UCSD-AML1 (cell line): ENCODE measurements around the gene FNDC3A.

Source experiments
- DNase-seq: peaks from one replicate; lab custom pipeline; 2025; ENCODE audit not compliant: unreplicated experiment; lab: John Stamatoyannopoulos, UW

The FNDC3A gene

DNA sequence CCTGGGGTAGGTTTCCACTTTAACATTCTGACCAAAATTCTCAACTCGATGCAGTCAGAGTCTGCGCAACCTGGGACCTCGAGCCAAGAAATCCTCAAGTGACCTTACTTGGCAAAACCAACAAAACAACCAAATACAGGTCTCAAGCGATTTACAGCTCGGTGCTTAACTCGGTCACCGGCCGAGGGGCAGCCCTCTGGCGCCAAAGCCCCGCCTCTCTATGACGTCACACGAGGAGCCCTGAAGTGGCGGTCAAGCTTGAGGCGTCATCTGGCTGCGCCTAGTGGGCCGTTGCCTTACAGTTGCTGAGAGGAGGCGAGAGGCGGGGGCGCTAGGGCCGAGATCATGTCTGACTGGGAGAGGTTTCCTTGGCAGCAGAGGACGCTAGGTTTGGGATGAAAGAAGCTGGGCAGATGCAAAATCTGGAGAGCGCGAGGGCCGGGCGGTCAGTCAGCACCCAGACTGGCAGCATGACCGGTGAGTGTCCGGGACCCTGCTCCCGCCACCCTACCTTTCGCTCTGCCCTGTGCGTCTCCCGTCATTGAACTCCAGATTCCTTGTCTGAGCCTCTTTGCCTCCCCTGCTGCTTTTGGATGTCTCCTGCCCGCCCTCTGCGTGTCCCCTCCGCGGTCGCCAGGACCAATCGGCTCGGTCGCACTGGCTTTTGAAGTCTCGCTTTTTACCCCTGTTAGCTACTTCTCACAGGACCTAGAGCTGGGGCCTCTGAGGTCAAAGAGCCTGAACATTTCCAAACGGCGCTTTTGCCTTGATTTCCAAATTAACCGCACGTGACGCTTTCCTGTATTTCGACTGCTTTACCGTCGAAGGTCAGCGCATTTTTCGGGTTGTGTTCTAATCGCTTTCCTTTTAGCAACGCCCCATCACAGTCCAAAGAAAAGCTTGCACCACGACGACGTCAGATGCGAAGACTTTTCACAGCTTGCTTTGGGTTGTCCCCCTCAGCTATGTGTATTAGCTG, 272.2 kb downstream of the FNDC3A start, which contains the start of gene CDADC1:
Gene CDADC1, plus strand, starts transcription at position 283 of the 979 bp plus-strand sequence. Its CDS starts 113 bp downstream, at position 396.
- DNase-seq: peak; percentile 95

DNA sequence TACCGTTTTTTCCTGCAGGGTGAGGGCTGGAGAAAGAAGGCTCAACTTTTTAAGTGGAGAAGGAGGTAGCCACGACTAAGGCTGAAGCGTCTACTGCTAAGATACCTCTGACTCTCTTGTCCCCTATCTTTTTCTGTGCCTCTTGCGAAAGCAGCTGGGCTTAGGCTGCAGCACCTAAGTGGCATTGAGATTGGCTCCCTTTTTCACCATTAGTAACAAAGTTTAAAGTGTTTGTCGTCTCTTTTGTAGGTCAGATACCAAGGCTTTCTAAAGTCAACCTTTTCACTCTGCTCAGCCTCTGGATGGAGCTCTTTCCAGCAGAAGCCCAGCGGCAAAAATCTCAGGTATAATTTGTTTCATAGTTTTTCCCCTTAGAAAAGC, 272.9 kb downstream of the FNDC3A start:
- DNase-seq: no peak

DNA sequence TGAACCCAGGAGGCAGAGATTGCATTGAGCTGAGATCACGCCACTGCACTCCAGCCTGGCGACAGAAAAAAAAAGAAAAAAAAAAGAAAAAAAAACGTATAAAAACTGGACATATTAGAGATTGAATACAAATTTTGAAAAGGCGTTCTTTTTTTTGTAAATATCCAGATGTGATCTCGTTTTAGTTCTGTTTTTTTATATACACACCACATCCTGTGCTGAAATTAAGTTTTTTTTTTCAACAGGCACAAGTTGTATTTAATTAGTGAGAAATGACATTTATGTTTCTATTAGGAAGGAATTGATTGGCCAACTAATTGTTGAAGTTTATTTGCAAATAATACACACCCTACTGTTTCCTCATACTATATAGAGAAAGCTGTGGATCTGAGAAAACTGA, 275.6 kb downstream of the FNDC3A start:
- no peak for DNase-seq

DNA sequence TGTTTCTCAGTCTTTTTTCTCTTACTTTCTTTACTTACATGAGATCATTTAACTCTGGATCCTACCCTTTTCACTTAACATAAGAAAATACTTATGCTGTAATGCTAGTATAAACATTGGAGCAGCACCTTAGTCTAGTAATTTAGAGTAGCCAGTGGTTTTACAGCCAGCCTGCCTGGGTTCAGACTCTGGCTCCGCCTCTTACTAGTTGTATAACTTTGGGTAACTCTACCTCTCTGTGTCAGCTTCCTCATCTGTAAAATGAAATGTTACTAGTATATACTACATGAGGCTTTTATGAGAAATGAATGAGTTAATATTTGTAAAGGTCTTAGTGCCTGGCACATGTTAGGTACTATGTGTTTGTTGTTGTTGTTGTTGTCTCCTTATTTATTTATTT, 277.6 kb downstream of the FNDC3A start:
- DNase-seq: no peak

DNA sequence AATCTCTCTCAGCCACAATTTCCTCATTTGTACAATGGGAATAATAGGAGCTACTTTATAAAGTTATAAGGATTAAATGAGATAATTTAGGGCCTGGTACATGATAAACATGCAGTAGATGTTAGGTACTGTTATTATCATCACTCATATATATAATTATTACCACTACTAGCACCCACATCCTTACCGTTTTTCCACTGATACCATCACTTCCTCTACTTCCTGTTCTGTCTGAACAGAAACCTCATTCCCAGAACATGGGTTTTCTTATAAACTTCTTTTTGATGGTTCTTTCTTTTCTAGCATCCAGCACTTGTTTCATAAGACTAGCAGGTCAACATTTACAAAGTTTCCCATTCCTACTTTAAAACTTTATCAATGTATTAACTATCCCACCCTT, 278.3 kb downstream of the FNDC3A start:
- DNase-seq: no peak

DNA sequence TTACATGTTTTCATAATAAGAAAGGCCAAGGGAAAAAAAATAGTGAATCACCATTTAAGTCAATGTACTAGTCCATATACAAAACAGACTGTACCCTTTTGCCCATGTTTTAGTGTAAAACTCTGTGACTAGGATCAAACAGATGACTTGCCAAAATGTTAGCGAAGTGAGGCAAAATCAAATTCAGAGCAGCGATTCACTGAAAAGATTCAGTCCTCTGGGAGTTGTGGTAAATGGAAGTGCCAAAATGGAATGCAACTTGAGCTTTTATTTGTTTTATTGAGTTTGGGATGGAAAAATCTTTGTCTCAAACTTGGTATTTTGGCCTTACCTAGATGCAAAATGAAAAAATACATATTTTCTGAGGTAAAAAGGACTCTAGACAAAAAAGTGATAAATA, 281.1 kb downstream of the FNDC3A start:
- no peak for DNase-seq

DNA sequence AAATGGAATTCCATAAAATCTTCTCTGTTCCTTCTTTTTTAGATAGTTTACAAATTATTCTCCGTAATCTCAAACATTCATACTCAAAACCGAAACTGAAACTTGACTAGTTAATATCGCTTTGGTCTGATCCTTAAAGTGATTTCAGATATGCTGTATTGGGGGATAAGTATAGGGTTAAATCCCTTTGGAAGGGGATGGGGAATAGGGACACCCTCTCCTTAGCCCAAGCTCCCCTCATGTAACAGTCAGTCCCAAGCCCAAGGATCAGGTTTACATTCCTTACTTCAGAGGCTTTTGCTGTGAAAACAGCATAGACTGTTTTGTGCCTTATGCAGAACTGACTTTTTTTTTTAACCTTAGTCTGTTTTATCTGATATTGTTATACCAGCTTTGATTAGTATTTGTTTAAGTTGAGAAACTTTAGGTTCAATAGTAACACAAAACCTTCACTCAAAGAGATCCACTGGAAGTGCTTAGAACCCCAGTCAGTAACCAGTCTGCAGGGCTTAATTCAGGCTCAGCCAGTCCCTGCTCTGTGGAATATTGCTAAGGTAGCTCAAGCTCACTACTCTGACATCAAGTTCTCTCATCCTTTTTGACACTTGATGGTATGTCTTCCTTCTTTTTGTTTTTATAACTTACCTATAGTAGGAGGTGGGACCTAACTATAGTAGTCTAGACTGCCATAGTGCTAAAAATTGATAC, 282.5 kb downstream of the FNDC3A start:
- no peak for DNase-seq
